T-helper 1 cell treated with Interleukin-12 subunit alpha and Interleukin-12 subunit beta and Interleukin-4 antibody, amounts not matched to agents 30 ng/mL and 1 ng/mL, for 36 hours (primary cell): Measurements from ENCODE around the gene STRA6. TPM values are rescaled to one million over a fixed set of nuclear protein-coding genes. Genes with fewer than 3 reads are reported as not detected.

Experiments
- intact Hi-C: fragments of 100-400 bp; cut with micrococcal nuclease; formaldehyde crosslinking; loops from one replicate; pipeline ENCODE4 v1.15.1; 2024
- total RNA-seq: library from RNA; stranded (reverse); gene quantifications from 2 replicates; pipeline ENCODE4 v1.2.3, GENCODE V29; 2022

Gene STRA6
- total RNA-seq, 1 donor from 2014 or later: not detected

DNA sequence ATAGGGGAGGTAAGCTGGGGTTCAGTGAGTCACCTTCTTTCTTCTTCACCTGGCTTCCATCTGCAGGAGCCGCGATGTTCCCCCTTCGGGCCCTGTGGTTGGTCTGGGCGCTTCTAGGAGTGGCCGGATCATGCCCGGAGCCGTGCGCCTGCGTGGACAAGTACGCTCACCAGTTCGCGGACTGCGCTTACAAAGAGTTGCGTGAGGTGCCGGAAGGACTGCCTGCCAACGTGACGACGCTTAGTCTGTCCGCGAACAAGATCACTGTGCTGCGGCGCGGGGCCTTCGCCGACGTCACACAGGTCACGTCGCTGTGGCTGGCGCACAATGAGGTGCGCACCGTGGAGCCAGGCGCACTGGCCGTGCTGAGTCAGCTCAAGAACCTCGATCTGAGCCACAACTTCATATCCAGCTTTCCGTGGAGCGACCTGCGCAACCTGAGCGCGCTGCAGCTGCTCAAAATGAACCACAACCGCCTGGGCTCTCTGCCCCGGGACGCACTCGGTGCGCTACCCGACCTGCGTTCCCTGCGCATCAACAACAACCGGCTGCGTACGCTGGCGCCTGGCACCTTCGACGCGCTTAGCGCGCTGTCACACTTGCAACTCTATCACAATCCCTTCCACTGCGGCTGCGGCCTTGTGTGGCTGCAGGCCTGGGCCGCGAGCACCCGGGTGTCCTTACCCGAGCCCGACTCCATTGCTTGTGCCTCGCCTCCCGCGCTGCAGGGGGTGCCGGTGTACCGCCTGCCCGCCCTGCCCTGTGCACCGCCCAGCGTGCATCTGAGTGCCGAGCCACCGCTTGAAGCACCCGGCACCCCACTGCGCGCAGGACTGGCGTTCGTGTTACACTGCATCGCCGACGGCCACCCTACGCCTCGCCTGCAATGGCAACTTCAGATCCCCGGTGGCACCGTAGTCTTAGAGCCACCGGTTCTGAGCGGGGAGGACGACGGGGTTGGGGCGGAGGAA lies 69.6 kb downstream of the STRA6 start:
- intact Hi-C loops: no loop called here

DNA sequence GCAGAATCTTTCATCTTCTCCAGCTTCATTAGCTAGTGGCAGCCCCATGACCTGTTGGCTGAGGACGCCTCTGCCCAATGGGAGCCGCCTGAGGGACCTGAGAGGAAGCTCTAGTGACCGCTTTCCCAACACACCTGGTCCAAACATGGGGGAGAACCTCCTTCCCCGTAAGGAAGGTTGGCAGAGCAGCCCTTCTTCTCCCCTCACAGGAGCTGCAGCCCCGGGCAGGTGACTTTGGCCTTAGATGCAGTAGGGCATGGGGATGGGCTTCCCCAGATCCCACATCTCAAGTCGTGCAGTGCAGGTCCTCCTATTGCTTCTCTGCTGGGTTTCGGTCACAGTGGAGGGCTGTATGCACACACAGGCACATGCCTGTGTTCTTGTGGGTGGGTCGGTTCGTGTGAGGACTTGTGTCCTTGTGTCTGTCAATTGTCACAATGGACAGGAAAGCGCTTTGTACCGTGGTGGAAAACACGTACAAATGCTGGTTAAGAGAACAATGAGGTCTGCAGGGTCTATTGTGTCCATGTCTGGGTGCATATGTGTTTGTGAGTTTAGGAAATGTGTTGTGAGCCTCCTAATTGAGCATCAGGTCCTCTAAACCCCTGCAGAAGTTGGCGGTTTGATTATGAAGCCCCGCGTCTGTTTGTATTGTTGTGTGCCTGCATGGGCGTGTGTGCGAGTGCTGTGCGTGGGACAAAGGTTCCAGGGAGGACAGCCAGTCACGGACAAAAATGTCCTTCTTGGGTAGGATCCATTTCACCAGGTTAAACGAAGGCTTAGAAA lies 70.8 kb downstream of the STRA6 start:
- intact Hi-C loops: no loop called here

DNA sequence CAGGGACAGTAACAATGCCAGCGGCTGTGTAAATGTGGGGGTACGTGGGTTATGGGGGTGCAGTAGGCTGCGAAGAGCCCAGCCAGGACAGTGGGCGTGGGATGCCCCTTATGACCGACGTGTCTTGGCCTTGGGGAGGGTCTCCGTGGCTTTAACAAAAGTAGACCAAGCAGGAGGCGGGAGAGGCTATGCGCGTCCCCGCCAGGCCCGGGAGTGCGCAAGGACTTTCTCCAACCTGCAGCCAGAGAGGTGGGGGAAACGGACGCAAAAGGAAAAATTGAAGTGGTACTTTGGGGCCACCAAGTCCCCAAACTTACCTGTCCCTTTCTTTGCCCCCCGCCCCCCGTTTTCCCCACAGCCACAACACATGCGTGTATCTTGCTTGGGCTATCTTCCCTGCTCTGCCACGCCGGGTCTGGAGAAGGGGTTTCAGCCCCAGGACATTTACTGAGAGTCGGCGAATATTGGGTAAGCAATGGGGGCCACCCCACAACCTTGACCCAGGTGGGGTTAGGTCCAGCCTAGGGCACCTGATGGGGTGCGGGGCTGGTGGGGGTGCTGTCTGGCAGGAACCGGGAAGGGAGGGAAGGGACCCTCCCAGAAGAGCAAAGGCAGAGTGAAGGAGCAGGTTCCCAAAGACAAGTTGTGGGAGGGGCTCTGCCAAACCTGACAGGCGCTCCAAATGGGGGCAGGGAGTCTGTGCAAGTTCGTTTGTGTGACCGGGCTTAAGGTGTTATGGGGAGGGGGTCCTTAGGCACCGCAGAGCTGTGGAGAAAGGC lies 71.5 kb downstream of the STRA6 start:
- intact Hi-C loops: no loop called here

GRCh38 chr15:74130155-74130848 lies 72.3 kb downstream of the STRA6 start, which contains the start of gene ISLR2:
ISLR2 (plus strand) TSS chr15:74130586; CDS start chr15:74132755, 2,169 bp downstream.
- intact Hi-C loops: no loop called here

- intact Hi-C loops: loop anchor here (5.0 kb wide), 1 partner anchor 157 kb away; no protein-coding TSS in a partner anchor
Measured at GRCh38 chr15:74129586-74130154, 72.9 kb downstream of the STRA6 start.

Other genes starting within 250 kb of the STRA6 start
- 10.6 and 11.7 TPM in 2 replicates for gene STOML1, start 210.5 kb downstream of the STRA6 start, total RNA-seq
- 111 and 130 TPM in 2 replicates for gene PML, start 208.1 kb downstream of the STRA6 start, total RNA-seq
- gene GOLGA6A, start 120.2 kb downstream of the STRA6 start, total RNA-seq: 0.17 TPM in 1 of 2 replicates, not detected in the other
- not detected in 2 replicates for gene ISLR2, start 72.2 kb downstream of the STRA6 start, total RNA-seq
- not detected in 2 replicates for gene ISLR, start 29.1 kb downstream of the STRA6 start, total RNA-seq
- gene CCDC33, start 33.5 kb upstream of the STRA6 start, total RNA-seq: not detected in 2 replicates
- gene CYP11A1, start 164.9 kb upstream of the STRA6 start, total RNA-seq: not detected in 2 replicates
- gene SEMA7A, start 231.2 kb upstream of the STRA6 start, total RNA-seq: 27.7 and 30.5 TPM in 2 replicates